ENCODE results near the gene IGSF6. TPM values are rescaled to one million over a fixed set of nuclear protein-coding genes. Genes with fewer than 3 reads are reported as not detected.

IGSF6 gene
- total and polyA plus RNA-seq, 9 of the 15 experiments (the other 6 are each of a cell fraction or from before 2014, with no cell fraction given): 0.07 TPM; not detected in 8

Small RNAs within 50 kb of the gene (small RNA-seq; reads per million reads assigned to genes)
- gene RNU6-1005P (0.11 reads per million), gene RNU6-196P (not detected)

Other genes starting within 250 kb of the IGSF6 start
- gene METTL9, start 53.0 kb downstream of the IGSF6 start, total RNA-seq (2014; rRNA removed): 69.1 and 74.8 TPM in 2 replicates
- 81.2 and 105 TPM in 2 replicates for gene METTL9, start 53.0 kb downstream of the IGSF6 start, total RNA-seq (2014; rRNA removed; fragmentation: Illumina TruSeq; extraction: Trizol)
- gene METTL9, start 53.0 kb downstream of the IGSF6 start, total RNA-seq (2015; rRNA removed; fragmentation: Illumina TruSeq; extraction: Trizol): 80.9 and 82.2 TPM in 2 replicates
- gene METTL9, start 53.0 kb downstream of the IGSF6 start, total RNA-seq (2021): 65.8 and 66.1 TPM in 2 replicates
- gene METTL9, start 53.0 kb downstream of the IGSF6 start, polyA plus RNA-seq (2011; rRNA removed): 85.0 and 107 TPM in 2 replicates
- 67.6 and 79.1 TPM in 2 replicates for gene METTL9, start 53.0 kb downstream of the IGSF6 start, polyA plus RNA-seq (2014; fragmentation: Illumina TruSeq; extraction: Trizol)
- 10 to 100 TPM; 12.2 to 16.3 TPM for gene METTL9, start 53.0 kb downstream of the IGSF6 start, polyA plus RNA-seq (2014; fragmentation: Nextera tagmentation; extraction: Ambion mirVana)
- 70.8 and 86.0 TPM in 2 replicates for gene METTL9, start 53.0 kb downstream of the IGSF6 start, polyA plus RNA-seq (2014; rRNA removed)
- not detected in 2 replicates for gene OTOA, start 11.4 kb upstream of the IGSF6 start, total RNA-seq (2014; rRNA removed)
- not detected in 2 replicates for gene OTOA, start 11.4 kb upstream of the IGSF6 start, total RNA-seq (2014; rRNA removed; fragmentation: Illumina TruSeq; extraction: Trizol)
- not detected in 2 replicates for gene OTOA, start 11.4 kb upstream of the IGSF6 start, total RNA-seq (2015; rRNA removed; fragmentation: Illumina TruSeq; extraction: Trizol)
- not detected in 2 replicates for gene OTOA, start 11.4 kb upstream of the IGSF6 start, total RNA-seq (2021)
- gene OTOA, start 11.4 kb upstream of the IGSF6 start, polyA plus RNA-seq (2011; rRNA removed): 0.03 and 0.04 TPM in 2 replicates
- gene OTOA, start 11.4 kb upstream of the IGSF6 start, polyA plus RNA-seq (2014; fragmentation: Illumina TruSeq; extraction: Trizol): not detected in 2 replicates
- gene OTOA, start 11.4 kb upstream of the IGSF6 start, polyA plus RNA-seq (2014; fragmentation: Nextera tagmentation; extraction: Ambion mirVana): not detected
- not detected in 2 replicates for gene OTOA, start 11.4 kb upstream of the IGSF6 start, polyA plus RNA-seq (2014; rRNA removed)
- gene NPIPB4, start 205.1 kb upstream of the IGSF6 start, total RNA-seq (2014; rRNA removed): 9.1 and 11.6 TPM in 2 replicates
- gene NPIPB4, start 205.1 kb upstream of the IGSF6 start, total RNA-seq (2014; rRNA removed; fragmentation: Illumina TruSeq; extraction: Trizol): 50.7 and 55.1 TPM in 2 replicates
- gene NPIPB4, start 205.1 kb upstream of the IGSF6 start, total RNA-seq (2015; rRNA removed; fragmentation: Illumina TruSeq; extraction: Trizol): 41.3 and 45.2 TPM in 2 replicates
- gene NPIPB4, start 205.1 kb upstream of the IGSF6 start, total RNA-seq (2021): 77.3 and 78.6 TPM in 2 replicates
- 35.6 and 37.6 TPM in 2 replicates for gene NPIPB4, start 205.1 kb upstream of the IGSF6 start, polyA plus RNA-seq (2011; rRNA removed)
- gene NPIPB4, start 205.1 kb upstream of the IGSF6 start, polyA plus RNA-seq (2014; fragmentation: Illumina TruSeq; extraction: Trizol): 36.4 and 42.2 TPM in 2 replicates
- 1 to 10 TPM; 2.4 to 3.2 TPM for gene NPIPB4, start 205.1 kb upstream of the IGSF6 start, polyA plus RNA-seq (2014; fragmentation: Nextera tagmentation; extraction: Ambion mirVana)
- 39.8 and 50.9 TPM in 2 replicates for gene NPIPB4, start 205.1 kb upstream of the IGSF6 start, polyA plus RNA-seq (2014; rRNA removed)